ENCODE measurements around the gene ZKSCAN3. TPM values are rescaled to one million over a fixed set of nuclear protein-coding genes. Genes with fewer than 3 reads are reported as not detected.

The ZKSCAN3 gene
- total and polyA plus RNA-seq, 2 donors (not counting 1 experiment from before 2014, with no cell fraction given): 4.0 to 11.9 TPM

DNA sequence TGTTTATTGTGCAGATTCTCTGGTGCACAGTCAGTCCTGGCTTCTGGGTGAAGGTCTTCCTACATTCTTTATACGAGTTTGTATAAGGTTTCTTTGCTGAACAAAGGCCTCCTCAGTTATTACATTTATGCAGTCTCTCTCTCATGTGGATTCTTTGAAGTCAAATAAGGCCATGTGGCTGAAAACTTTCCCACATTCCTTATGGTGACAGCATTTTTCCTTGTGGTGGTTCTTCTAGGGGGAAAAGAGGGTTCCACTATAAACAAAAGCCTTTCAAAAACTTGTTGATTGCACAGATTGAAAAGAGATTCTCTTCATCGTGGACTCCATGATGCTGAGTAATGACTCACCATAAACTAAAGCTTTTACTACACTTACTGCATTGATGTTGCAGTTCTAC, 30.6 kb downstream of the ZKSCAN3 start:
- Histone ChIP-seq H3K4me3 (ENCODE audit: control extremely low read depth in 1 of 5, extremely low read depth in 1 of 5, insufficient read depth in 1 of 5, low read depth in 2 of 5, low read length in 4 of 5) (no peak overlapping the region), H2AFZ (ENCODE audit: insufficient read depth, low read depth, low read length, poor library complexity, severe bottlenecking) (no peak overlapping the region), H3K27ac (ENCODE audit: low read length in 2 of 2) (no peak overlapping the region), H4K20me1 (ENCODE audit: control insufficient read depth, insufficient read depth, low read length, poor library complexity, severe bottlenecking) (peaks cover 4% of the 10 kb centered on the region), H3K9me3 (ENCODE audit: control extremely low read depth in 1 of 3, control insufficient read depth in 2 of 3, insufficient read depth in 1 of 3, low read length in 2 of 3) (peaks cover 0 to 4% (median 3%) of the 10 kb centered on the region in 3 donors), H3K36me3 (replicated peaks in 1 of 2; ENCODE audit: control extremely low read depth in 1 of 2, control insufficient read depth in 1 of 2, extremely low read depth in 1 of 2, insufficient read depth in 2 of 2, low read length in 1 of 2) (peaks cover 0 to 17% of the 10 kb centered on the region in 2 experiments), H3K4me1 (ENCODE audit: control insufficient read depth in 2 of 2, insufficient read depth in 2 of 2, low read length in 2 of 2) (peaks cover 11 to 16% of the 10 kb centered on the region in 2 donors), H3K27me3 (replicated peaks in 1 of 4; ENCODE audit: control extremely low read depth in 1 of 4, control insufficient read depth in 3 of 4, insufficient read depth in 4 of 4, low read length in 3 of 4) (no peaks in the 10 kb centered on the region), H3K9ac (ENCODE audit: low read length) (no peak overlapping the region), H3K79me2 (ENCODE audit: control insufficient read depth, insufficient read depth, low read length) (peaks cover 11% of the 10 kb centered on the region), H3K4me2 (replicated peaks; ENCODE audit: low read depth, low read length, poor library complexity, severe bottlenecking) (no peak overlapping the region)
- DNase-seq (no peak), ATAC-seq (ENCODE audit: low read depth) (no peak)
- ChIA-PET CTCF (interaction anchor here (4.8 kb wide), 1 partner anchor 25 kb away, joined by 37 read pairs; no protein-coding TSS in a partner anchor), POLR2A (no interaction called here)
- TF ChIP-seq CTCF (IDR thresholded peaks at IDR 0.05) (no peak), EZH2 (IDR thresholded peaks at IDR 0.05; ENCODE audit: borderline replicate concordance, insufficient read depth, low read depth, low read length, poor library complexity, severe bottlenecking) (no peak)
- H3K27me3 Mint-ChIP-seq: no peaks in the 10 kb centered on the region
- WGBS (ENCODE audit: insufficient coverage): 100% methylated on average over 1 of the region's 2 CpGs
- peaks cover 19% of the 10 kb centered on the region for H3K4me1 Mint-ChIP-seq
- no peak overlapping the region for H3K4me3 Mint-ChIP-seq
- H3K27ac Mint-ChIP-seq: no peak overlapping the region
- H3K9me3 Mint-ChIP-seq (ENCODE audit: insufficient read depth): no peaks in the 10 kb centered on the region
- intact Hi-C loops (cut with micrococcal nuclease): no loop called here

Data from B cell (primary cell).